Myocyte (in vitro differentiated cells): ENCODE data around the gene CASTOR2. TPM values are rescaled to one million over a fixed set of nuclear protein-coding genes. Genes with fewer than 3 reads are reported as not detected.
"Not testable (repeated sequence)": the region's sequence is repeated elsewhere in the genome, so short reads cannot be mapped to it uniquely, and the experiment has no call there.

Experiments
- DNase-seq: peaks from one replicate; pipeline ENCODE4 v3.0.0-alpha.2; 2012; ENCODE audit warnings: low read depth
- polyA plus RNA-seq: library from polyadenylated mRNA; unstranded; fragments of >200 nt; gene quantifications from one replicate; pipeline ENCODE4 v1.2.1, GENCODE V29; 2012; ENCODE audit warnings: missing spikeins
- total RNA-seq: library from RNA; depleted of rRNA; stranded (reverse); fragments of >200 nt; gene quantifications from 2 replicates; pipeline ENCODE4 v1.2.3, GENCODE V29; 2014

The CASTOR2 gene
- 18.2 and 18.9 TPM in 2 replicates for total RNA-seq
- 12.1 TPM for polyA plus RNA-seq

GRCh38 chr7:74964511-74965119 lies at the start of gene CASTOR2:
Gene CASTOR2 (plus strand): TSS chr7:74964705. CDS start chr7:74964986, 281 bp downstream.
- DNase-seq, result not testable (repeated sequence)

DNA sequence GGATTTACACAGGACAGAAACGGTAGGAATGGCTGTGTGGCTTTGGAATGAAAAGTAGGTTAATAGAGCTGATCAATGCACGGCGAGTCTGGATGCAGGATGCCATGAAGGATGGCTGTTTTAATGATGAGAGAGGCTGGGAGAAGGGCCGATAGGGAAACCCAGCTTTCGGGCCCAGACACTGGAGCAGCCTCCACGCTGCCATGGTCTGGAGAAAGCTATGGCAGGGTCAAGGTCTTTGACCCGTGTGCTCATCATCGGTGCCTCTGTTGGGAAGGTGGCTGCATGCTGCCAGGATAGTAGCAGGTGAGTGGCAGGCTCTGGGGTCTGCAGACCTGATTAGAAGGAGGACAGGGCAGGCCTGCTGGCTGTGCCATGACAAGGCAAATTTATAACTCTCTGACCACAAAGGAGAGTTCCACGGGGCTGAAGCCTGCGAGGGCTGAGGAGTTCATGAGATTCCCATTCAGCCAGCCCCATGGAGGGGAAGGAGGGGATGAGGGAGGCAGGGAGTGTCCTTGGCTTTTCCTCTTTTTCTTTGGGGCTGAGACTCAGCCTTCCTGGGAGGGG lies 42.1 kb upstream of the CASTOR2 start:
- not testable (repeated sequence) for DNase-seq

GRCh38 chr7:74923644-74924043 lies 40.9 kb upstream of the CASTOR2 start:
- not testable (repeated sequence) for DNase-seq

GRCh38 chr7:74926968-74927367 lies 37.5 kb upstream of the CASTOR2 start:
- DNase-seq, result not testable (repeated sequence)

DNA sequence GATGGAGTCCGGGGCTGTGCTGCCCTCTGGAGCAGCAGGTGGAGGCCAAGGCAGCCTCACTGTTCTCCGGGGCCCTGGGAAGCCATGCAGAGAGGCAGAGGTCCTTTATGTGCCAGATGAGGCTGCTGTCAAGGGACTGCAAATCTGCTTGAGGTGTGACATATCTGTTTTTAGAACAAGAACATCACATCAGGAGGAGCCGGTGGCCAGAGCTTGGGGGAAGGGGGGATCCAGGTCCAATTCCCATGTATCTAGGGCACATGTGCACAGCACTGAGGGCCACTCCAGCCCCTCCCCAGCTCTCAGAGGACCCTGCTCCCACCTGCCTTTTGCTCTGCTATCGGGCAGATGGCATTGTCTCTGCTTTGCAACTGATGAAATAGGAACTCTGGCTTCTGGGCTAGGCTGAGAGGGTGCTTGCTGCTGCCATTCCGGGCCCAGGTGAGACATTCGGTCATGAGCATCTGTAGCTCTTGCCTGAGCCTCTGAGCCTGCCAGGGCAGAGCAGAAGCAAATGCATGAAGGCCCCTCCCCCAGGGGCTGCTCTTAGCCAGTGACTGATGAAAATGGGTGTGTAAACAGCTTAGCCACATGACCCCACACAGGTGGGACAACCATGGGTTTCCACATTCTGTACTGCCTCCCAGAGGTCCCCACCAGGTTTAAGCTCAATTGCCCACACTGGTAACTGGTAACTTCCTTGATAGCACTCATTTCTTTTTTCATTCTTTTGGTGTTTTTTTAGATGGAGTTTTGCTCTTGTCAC lies 32.8 kb upstream of the CASTOR2 start:
- DNase-seq, result not testable (repeated sequence)

DNA sequence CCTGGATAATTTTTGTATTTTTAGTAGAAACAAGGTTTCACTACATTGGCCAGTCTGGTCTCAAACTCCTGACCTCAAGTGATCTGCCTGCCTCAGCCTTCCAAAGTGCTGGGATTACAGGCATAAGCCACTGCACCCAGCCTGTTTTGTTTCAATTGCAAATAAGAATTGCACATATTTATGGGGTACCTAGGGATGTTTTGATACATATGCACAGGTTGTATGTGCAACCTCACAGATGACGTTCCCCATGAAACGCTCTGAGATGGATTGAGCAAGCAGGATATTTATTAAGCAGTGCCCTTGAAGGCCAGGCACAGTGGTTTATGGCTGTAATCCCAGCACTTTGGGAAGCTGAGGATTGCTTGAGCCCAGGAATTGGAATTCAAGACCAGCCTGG lies 25.1 kb upstream of the CASTOR2 start:
- not testable (repeated sequence) for DNase-seq

GRCh38 chr7:74941302-74942069 lies 23.0 kb upstream of the CASTOR2 start:
- not testable (repeated sequence) for DNase-seq

DNA sequence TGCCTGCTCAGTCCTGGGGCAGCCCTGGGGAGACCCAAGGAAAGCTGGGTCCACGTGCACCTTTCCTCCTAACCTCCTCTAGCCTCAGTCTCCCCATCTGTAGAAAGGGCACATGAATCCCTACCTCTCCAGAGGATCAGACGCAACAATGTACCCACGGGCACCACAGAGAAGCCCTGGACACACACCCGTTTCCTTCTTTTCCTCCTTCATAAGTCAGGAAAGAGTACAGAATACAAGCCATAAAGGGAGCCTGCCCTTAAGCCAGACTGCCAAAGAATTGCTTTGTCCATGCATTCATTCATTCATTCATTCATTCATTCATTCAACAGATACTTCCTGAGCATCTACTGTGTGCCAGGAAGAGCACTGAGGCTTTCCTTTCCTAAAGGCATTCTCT lies 20.6 kb upstream of the CASTOR2 start:
- DNase-seq, result not testable (repeated sequence)

- not testable (repeated sequence) for DNase-seq
These were observed 16.8 kb upstream of the CASTOR2 start for GRCh38 chr7:74947741-74948140.

DNA sequence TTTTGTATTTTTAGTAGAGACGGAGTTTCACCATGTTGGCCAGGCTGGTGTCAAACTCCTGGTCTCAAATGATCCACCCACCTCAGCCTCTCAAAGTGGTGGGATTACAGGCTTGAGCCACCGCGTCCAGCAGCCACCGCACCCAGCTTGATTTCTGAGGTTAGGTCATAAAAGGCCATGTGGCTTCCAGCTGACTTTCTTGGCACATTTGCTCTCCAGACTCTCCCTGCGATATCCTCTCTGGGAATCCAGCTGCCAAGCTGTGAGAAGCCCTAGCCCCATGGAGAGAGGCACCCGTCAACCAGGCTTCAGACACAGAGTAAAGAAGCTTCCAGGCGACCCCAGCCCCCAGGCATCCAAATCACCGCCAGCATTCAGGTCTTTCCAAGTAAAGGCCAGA lies 10.7 kb upstream of the CASTOR2 start:
- not testable (repeated sequence) for DNase-seq

DNA sequence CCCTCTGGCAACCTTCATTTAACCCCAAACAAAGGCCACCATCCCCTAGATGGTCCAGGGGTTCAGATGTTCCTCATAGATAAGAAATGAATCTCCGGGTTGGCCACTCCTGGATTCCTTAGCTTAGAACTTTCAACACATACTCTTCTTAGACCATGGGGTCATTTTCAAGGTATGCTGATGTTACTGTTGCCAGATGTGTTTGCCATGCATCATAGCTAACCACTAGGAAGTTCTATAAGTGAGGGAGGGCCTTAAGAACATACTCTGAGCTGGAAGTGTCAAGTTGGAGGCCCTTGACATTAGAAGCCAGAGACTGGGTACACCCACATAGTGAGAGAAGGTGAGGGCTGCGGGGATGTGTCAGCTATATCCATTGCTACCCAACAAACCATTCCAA lies 6.2 kb upstream of the CASTOR2 start:
- not testable (repeated sequence) for DNase-seq

DNA sequence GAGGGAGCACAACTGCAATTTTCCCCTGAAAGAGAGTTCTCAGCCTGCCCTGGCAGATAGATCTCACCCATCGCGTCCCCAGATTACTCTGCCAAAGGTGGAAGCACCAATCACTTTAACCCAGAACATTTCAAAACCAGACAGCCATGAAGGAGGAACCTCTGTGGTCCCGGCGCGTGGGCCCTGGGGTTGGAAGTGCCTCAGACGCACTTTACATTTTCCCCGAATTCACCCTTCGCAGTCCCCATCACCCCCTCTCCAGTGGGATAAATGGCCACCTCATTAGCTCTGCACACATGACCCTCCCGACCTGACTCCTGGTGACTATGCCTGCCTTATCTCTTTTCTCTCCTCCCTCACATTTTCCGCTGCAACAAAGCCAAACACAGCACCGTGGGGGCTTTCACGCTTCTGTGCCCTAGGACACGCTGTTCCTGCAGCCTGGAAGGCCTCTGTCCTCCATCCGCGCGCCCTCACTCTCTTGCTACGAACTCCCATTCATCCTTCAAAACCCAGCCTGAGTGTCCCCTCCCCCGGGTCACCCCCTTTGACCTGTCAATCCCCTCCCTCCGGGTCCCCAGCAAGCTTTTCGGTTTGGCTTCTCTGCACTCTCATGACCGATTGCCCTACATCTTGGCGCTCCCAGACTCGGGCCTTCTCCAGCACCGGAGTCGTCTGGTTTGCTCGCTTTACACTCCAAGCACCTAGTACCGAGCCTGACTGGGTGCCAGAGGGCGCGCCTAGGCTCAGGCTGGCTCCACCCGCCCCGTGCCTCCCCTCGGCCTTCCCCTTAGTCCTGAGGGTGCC lies 598 bp upstream of the CASTOR2 start:
- DNase-seq, result not testable (repeated sequence)

- DNase-seq, result not testable (repeated sequence)
These were observed 1.8 kb downstream of the CASTOR2 start for GRCh38 chr7:74966208-74966854.

DNA sequence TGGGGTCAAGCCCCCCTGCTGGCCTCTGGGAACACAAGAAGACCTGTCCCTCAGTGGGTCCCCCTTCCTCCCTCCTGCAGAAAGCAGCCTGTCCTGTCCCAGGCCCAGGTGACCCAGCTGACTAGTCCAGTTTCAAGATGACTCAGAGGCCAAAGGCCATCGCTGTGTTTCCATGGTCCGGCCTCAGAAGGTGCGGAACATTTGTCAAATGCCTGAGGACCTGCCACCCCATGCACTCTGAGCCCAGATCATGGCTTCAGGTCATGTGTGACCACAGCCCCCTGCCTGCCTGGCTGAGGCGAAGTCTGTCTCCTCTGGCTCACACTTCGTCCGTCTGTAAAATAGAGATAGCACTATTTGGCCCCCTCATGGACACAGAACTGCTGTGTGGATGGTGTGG lies 2.4 kb downstream of the CASTOR2 start:
- DNase-seq, result not testable (repeated sequence)

DNA sequence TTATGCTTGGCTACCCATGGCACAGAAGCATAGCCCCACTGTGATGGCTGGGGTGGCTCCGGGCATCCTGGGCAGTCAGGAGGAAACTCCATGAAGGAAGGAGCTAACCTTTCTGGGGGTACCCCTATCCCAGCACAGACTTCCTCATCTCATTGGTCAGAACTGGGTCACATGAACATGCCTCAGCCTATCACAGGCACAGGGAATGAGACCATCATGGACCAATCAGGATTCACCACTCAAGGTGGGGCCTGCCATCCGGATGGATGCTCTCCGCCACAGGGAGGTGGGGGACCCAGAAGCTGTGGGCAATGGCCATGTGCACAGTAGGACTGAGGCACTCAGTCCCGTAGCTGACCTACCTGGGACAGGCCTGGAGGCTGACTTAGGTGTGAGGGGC lies 6.9 kb downstream of the CASTOR2 start:
- DNase-seq, result not testable (repeated sequence)

GRCh38 chr7:74972377-74972776 lies 7.9 kb downstream of the CASTOR2 start:
- DNase-seq, result not testable (repeated sequence)

- DNase-seq, result not testable (repeated sequence)
These were observed 11.5 kb downstream of the CASTOR2 start for GRCh38 chr7:74975959-74976358.

DNA sequence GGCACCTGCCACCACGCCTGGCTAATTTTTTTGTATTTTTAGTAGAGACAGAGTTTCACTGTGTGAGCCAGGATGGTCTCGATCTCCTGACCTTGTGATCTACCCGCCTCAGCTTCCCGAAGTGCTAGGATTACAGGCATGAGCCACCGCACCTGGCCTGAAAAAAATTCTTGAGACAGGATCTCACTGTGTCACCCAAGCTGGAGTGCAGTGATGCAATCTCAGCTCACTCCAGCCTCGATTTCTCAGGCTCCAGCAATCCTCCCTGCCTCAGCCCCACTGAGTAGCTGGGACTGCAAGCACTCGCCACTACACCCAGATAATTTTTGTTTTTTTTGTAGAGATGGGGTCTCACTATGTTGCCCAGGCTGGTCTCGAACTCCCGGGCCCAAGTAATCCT lies 13.0 kb downstream of the CASTOR2 start:
- not testable (repeated sequence) for DNase-seq

- not testable (repeated sequence) for DNase-seq
These were observed 23.9 kb downstream of the CASTOR2 start for GRCh38 chr7:74988436-74988835.

- no peak for DNase-seq
These were observed 28.6 kb downstream of the CASTOR2 start for GRCh38 chr7:74993121-74993520.
